NK-92 treated with Interleukin-12 subunit alpha and Interleukin-12 subunit beta, amount 100 ng/mL, for 24 hours (cell line): ENCODE results near the gene PDE6A.

Experiments
- DNase-seq: peaks from one replicate; lab custom pipeline; 2025; lab: John Stamatoyannopoulos, UW

PDE6A gene

DNA sequence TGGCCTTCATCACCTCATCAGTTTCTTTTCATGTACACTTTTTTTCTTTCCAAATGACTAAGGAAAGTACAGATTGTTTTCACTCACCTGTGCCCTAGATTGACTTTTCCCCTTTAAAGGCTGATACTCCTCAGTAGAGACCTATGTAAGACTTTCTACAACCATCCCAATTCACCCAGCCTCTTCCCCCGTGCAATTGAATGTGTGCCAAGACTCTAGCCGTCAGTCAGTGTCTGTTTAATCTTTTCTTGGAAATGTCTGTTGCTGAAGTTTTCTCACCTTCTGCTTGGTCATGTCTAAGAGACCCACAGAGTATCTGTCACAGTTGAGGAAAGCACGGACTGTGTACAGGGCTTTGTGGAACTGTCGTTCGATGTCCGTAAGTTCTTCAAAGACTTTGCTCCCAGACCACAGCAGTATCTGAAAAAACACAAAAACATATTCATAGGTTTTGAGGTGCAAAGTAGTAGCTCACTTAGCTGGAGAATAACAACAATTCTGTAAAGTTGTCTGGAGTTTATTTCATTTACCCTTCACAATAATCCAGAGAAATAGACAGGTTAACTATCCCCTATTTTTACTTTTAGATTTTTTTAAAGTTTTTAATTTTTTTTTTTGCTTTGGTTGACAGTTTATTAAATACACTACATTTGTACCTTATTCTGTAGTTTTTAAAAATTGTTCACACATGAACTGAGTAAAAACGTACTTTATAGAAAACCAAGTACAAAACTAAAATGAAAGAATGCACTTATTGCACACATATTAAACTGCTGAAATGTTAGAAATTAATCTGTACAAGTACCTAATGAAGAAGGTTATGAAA, 13.6 kb downstream of the PDE6A start:
- no peak for DNase-seq

DNA sequence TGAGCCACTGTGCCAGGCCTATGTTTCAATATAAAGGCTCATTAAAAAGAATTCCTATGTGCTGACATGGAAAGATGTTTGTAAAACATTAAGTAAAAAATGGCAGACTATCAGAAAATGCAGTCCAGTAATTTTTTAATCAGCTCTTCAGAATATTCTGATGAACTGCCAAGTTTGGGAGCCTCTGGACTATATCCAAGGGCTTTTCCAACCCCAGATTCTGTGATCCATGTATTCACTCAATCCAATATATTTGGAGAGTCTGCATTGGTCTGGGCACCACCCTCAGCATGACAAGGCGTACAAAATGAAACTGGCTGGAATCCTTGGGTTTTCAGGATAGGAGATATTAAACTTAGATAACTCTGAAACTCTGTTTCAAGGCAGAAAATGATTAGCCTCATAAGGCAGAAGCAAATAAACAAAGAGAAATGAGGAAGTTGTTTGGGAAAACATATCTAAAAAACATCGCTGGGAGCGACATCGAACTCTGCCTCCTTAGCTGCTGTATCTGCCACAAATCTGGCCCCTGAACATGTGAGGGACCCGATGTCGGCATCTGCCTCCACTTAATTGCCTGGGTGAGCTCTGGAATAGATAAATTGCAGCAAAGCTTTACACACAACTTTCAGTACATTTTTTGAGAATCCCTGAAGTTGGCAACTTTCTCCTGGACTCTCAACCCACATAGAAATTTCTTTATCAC, 14.4 kb downstream of the PDE6A start:
- DNase-seq = no peak

DNA sequence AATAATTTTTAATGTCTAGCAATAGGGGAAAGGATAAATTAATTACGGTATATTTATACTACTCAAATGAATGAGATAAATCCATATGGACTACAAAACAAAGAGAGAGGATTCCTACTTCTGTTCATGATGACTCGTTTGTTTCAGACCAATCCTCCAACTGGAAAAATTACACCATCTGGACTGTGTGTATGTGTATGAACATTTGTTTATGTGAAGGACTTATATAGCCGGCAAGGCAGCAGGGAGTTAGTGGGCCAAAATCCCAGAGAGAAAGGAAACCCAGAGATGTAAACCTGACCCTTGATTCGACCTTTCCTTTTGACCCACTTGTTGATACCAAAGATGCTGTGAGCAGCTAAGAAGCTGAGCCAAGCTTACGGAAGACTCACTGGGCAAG, 20.1 kb downstream of the PDE6A start:
- DNase-seq = no peak

DNA sequence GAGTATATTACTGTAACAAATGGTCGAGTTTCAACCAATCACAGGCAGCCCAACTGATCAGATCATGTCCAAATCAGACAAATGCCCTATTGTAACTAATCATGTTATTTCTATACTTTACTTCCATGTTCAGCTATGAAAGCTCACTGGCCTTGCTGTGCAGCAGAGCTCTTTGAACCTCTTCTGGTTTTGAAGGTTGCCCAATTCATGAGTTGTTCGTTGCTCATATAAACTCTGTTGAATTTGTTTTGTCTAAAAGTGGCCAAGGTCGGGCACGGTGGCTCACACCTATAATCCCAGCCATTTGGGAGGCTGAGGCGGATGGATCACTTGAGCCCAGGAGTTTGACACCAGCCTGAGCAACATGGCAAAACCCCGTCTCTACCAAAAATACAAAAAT, 21.6 kb downstream of the PDE6A start:
- no peak for DNase-seq

DNA sequence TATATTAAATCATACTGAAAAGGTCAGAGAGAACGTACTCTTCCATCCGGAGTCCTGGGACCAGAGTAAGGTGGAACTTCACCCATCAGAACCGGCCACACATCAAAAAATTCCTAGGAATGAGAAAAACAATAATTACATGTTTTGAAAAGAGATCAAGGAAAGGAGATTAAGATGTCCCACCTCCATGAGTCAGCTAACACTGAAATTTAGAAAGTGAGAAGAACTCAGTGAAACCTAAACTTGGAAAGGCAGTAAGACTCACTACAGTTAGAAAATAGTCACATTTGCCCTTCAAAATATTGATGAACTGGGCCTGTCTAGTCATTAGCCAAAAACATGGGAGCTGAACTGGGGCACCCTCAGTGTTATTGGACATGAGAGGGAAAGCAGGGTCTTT, 23.0 kb downstream of the PDE6A start:
- DNase-seq = no peak

DNA sequence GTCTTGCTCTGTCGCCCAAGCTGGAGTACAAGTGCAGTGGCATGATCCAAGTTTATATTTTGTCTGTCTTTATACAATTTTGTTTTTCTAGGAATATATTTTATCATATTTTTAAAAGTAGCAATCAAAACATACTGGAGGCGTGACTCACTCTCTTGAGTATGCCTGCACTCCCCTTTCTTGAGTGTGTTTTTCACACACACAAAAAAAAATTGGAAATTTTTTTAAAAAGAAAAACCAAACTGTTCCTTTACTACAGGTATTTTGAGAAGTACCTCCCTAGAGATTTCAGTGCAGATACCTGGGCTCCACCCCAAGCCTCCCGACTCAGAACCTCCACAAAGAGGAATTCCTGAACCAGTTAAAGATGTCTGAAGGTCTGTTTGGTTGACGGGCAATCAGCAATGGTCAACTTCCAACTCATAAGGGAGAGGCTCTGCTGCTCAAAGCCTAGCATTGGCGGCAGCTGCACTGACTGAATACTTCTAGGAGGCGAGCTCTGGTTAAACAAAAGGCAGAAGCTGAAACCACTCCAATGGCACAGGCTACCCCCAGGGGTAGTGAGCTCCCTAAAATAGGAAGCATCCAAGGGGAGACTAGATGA, 27.4 kb downstream of the PDE6A start:
- no peak for DNase-seq

DNA sequence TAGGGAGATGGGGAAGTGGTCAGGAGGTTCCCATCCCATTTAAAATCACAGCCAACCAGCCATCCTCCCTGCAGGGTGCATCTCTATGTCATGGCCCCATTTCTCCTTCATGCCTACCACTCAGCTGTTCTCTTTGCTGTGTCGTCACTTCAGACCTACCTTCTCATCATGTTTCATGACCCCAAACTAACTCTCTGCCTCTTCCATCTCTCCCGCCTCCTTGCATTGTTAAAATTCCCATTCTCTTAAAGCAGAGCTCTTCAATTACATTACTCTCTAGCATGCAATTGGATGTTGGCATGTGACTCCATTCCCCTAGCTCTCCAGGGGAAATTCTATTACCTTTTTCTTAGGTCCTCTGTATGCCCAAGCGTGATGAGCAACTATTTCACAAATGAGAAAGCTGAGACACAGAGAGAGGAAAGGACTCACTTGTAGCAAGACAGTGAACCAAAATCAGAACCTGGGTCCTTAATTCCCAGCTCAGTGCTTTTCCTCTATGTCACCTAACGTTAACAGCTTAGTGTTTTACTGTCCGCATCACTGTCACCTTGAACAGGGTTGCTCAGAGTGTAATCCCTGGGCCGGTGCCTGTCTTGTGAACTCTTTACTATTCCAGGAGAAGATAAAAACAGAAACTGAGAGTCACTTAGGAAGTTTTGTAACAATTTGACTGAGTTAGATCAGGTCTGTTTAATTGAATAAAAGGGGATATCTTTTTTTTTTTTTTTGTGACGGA, 28.1 kb downstream of the PDE6A start:
- DNase-seq = no peak

DNA sequence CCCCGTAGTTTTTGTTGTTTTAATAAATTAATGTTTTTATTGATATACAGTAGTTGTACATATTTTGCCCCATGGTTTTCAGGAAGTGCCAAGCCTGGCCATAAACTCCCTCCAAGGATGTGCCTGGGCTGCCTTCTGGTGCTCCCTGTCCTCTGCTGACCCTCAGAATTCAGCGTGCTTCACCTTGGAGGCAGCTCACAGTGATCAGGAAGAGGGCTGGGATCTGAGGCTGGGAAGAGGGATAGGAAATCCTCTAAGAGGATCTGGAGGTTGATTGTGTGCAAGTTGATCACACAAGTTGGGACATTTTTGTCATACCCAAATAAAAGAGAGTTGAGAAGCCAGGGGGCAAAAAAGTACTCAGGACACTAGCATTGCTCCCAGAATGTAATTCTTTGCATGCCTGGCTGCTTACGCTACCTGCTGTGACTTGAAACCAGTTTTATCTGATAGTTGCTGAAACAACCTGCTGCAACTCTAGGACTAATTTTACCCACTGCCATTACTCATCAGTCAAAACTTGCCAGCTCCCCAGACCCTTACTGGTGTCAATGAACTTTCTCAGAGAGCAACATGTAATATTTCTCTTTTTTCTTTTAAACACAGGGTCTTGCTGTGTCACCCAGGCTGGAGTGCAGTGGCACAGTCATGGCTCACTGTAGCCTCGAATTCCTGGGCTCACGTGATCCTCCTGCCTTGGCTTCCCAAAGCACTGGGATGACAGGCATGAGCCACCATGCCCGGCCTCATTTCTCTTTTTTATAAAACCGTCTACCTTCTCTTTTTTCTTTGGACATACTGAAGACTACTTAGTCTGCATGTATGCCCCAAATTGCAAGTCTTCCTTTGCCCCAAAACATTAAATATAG, 29.0 kb downstream of the PDE6A start:
- no peak for DNase-seq

DNA sequence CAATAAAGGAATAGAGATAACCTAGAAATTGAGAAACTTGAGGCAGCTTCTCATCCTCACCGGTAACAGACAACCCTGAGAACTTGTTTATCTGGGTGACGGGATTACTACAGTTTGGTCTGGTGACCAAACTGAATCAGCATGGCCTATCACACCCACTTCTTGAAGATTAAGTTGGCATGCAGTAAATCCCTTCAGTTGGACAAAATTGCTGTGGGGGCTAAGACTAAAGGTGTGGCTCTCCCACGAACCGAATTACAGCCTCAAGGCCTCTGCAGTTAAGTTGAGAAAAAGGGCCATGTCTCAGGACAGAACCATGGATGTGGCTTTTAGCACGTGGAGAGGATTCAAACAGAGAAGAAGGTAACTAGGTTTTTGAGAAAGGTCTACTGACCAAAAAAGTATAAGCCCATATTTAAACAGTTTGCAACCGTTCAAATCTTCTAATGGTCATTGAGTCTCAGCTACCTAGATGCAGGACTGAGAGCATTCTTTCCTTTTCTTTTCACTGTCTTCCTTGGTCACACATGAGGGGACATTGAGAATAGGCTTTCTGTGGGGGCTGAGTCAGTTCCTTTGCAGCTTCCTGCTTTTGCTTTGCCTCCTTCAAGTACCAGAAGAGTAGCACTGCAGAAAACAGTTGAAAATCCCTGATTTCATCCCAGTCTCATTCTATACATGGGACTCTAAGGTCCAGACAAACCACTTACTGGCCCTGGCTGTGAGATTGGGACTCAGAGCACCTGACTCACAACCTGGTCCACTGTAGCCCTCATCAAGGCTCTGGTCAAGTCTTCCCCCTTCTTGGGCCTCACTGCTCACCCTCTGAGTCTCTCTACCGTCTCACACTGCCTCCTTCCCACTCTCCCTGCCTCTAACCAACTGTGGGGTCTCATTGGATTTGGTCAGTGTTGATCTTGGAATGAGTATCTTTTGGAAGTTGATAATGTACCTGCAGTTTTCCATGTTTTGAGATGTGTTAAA, 30.9 kb downstream of the PDE6A start:
- no peak for DNase-seq

DNA sequence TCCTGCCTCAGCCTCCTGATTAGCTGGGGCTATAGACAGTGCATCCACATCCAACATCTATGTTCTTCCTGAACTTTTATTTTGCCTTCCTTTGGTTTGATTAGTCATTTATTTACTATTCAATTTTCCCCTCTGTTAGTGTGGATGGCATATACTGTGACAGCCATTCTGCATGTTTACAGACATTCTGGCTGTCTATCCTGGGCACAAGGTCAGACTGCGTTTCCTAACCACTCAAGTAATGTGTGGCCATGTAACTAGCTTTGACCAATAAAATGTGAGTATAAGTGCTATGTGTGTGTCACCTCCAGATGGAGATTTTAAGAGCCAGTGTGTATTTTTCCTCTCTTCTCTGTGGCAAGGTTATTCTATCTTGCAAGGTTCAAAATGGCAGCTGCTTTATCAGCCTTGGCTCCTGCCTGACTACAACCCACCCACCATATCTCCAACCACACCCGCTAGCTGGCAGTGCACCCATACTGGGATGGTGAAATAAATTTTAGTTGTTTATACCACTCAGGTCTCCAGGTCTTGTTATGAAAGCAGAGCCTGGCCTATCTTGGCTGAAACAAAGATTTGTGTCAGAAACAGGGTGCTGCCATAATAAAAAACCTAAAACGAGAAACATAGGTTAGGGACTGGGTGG, 32.2 kb downstream of the PDE6A start:
- DNase-seq = no peak

DNA sequence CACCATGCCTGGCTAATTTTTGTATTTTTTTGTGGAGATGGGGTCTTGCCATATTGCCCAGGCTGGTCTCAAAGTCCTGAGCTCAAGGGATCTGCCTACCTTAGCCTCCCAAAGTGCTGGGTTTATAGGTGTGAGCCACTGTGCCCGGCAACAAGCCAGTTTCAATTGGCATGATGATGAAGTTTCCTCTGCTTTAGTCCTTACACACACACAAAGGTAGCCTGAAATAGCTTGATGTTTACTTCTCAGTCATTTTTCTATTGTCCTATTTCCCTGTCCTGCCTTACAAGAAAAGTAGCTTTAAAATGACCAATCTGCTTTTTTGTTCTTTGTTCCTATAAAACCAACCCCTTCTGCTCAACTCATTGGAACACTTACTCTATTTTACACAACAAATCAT, 33.6 kb downstream of the PDE6A start:
- no peak for DNase-seq

DNA sequence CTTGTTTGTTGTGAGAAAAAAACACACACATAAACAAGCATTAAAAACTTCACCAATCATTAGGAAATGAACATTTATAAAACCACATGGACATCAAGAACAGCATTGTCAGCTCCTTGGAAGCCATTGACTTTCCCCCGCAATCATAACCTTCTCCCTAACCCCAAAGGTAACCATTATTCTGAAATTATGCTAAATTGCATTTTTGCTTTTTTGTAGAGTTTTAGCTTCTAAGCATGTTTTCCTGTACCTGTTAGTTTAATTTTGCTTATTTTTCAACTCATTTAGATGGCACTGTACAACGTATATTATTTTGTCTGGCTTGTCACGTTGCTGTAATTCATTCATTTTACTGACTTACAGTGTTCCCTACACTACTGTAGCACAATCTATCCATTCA, 36.8 kb downstream of the PDE6A start:
- DNase-seq = no peak

DNA sequence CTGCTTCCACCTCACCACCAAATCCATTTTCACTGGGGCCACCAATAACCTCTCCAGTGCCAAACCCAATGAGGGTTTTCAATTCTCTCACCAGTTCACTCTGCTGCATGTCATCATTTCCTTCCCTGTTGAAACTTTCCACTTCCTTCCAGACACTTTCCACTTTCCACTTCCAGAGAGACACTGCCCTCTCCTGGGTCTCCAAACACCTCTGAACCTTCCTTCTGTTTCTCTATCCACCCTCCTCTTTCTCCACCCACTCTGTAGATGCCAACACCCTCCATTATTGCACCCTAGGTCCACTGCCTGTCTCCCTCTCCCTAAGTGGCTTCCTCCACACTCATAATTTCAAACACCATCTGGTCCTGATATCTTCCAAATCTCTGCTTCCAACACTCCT, 39.6 kb downstream of the PDE6A start:
- no peak for DNase-seq

DNA sequence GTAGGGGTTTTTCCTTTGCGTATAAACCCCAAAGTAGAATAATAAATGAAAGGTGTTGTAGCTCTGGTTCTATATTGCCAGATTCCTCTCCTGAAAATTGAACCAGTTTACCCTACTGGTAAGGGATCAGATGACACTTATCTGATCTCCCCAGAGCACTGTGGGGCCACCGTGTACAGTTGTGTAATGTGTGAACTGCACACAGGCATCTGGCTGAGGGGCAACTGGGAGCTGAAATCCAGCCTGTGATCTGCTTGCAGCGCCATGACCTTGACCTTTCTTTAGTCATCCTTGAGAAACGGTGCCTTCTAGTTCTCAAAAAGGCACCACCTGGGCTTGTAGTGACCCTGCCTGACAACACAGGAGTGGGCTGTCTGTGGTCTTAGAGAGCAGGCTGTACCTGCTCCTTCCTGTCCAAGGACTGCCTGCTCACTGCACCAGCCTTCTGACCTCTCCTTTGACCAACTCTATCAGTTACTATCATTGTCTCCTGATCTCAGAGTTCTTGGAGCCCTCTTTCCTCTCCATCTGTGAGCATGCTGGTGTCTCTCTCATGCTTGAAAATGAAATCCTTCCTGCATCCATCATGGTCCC, 40.2 kb downstream of the PDE6A start:
- no peak for DNase-seq

DNA sequence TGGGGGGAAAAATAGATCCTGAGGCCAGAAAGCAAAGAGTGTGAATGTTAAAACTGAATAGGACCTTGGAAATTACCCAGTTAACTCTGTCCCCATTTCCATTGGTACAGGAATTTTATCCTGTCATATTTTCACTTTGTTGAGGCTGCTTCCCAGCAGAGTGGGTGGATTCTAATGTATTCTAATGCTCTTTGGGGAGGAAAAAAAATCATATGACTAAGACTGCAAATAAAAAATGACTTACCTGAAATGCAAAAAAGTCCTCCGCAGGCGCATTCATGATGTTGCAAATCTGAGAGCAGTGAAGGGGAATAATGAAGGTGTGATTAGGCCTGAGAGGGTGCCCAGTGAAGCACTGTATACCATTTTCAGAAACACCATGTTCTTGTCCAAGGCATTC, 41.2 kb downstream of the PDE6A start:
- no peak for DNase-seq

DNA sequence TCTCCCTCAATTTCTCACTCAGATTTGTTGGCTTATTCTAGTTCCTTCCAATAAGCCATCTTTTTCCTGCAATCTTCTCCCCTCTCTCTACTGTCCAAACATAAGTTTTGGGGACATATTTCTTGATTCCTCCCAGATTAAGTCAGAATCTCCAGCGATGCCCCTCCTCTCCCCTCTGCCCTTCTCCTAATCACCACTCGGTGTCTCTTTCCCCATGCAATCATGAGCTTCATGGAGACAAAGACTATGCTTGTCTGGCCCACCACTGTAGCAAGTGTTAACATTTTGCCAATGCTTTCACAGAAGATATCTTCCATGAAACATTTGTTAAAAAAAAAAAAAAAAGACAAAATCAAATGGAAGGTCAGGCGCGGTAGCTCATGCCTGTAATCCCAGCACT, 42.4 kb downstream of the PDE6A start:
- no peak for DNase-seq

DNA sequence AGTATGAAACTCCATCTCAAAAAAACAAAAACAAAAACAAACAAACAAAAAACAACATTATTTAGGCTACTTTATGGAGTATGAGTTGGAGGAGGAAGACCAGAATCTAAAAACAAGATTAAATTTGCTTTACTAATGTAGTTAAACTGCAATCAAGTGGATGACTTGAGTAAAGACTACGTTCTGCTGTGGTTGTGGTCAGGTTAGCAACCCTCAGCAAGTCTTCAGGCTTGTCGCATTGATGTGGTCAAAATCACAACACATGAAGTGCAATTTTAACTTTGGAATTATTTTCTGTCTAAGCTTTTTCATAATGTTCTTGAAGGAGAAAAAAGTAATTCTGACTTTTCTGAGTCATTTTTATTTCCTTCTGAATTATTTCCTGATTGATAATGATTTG, 43.1 kb downstream of the PDE6A start:
- DNase-seq = no peak

DNA sequence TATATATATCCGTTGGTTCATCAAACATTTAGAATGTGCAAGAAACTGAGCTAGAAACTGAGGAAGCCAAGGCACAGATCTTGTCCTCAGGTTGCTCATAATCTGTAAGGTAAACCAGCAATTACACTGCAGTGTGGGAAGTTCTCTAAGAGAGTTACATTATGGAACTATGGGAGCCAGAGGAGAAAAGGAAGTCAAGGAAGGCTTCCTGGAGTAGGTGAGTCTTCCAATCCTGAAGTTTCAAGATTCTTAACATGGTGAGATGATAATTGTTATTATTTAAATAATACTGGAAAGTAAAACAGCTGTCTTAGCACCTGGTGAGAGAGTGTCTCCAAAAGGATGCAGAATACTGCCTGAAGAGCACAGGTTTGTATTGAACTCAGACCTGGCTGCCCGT, 44.2 kb downstream of the PDE6A start:
- no peak for DNase-seq

DNA sequence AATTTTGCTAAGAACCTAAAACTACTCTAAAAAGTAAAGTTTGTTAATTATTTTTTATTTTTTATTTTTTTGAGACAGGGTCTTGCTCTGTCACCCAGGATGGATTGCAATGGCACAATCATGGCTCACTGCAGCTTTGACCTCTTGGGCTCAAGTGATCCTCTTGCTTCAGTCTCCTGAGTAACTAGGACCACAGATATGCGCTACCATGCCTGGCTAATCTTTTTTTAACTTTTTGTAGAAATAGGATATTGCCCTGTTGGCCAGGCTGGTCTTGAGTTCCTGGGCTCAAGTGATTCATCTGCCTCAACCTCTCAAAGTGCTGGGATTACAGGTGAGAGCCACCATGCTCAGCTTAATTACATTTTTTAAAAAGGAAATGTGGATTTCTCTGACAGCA, 45.8 kb downstream of the PDE6A start:
- no peak for DNase-seq
